ENCODE measurements around the gene SYK. TPM values are rescaled to one million over a fixed set of nuclear protein-coding genes. Genes with fewer than 3 reads are reported as not detected.

Gene SYK
- total and polyA plus RNA-seq, 2 donors (not counting 1 experiment from before 2014, with no cell fraction given): 60.3 to 242 TPM

DNA sequence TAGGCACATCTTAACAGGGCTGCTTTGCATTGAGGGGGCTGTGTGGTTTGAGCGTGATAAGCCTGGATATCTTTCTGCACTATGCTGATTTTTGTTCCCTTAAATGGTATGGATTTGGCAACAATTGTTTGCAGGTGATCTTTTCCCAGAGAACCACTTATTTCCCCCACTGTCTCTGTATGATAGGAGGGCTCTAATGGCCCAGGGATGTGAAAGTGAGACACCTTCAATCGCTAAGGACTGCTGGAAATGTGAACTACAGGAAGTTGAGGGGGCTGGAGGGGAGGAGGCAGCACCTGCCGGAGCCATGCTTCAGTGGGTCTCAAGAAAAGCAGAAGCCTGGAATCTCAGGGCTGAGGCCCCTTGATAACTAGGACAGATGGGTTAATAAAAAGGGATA is 29.4 kb downstream of the SYK start:
- Histone ChIP-seq H3K4me3 (ENCODE audit: control extremely low read depth in 1 of 5, extremely low read depth in 1 of 5, insufficient read depth in 1 of 5, low read depth in 2 of 5, low read length in 4 of 5) (peak overlapping the region; percentile 8 to 44 (median 37)), H2AFZ (ENCODE audit: insufficient read depth, low read depth, low read length, poor library complexity, severe bottlenecking) (no peak overlapping the region), H3K27me3 (replicated peaks in 1 of 4; ENCODE audit: control extremely low read depth in 1 of 4, control insufficient read depth in 3 of 4, insufficient read depth in 4 of 4, low read length in 3 of 4) (no peaks in the 10 kb centered on the region), H3K4me2 (replicated peaks; ENCODE audit: low read depth, low read length, poor library complexity, severe bottlenecking) (peak overlapping the region; percentile 90), H3K36me3 (replicated peaks in 1 of 2; ENCODE audit: control extremely low read depth in 1 of 2, control insufficient read depth in 1 of 2, extremely low read depth in 1 of 2, insufficient read depth in 2 of 2, low read length in 1 of 2) (peaks cover 4 to 41% of the 10 kb centered on the region in 2 experiments), H3K4me1 (ENCODE audit: control insufficient read depth in 2 of 2, insufficient read depth in 2 of 2, low read length in 2 of 2) (peaks cover 85 to 91% of the 10 kb centered on the region in 2 donors), H4K20me1 (ENCODE audit: control insufficient read depth, insufficient read depth, low read length, poor library complexity, severe bottlenecking) (peaks cover 47% of the 10 kb centered on the region), H3K79me2 (ENCODE audit: control insufficient read depth, insufficient read depth, low read length) (peaks cover 99% of the 10 kb centered on the region), H3K9me3 (ENCODE audit: control extremely low read depth in 1 of 3, control insufficient read depth in 2 of 3, insufficient read depth in 1 of 3, low read length in 2 of 3) (peaks cover 0 to 4% (median 3%) of the 10 kb centered on the region in 3 donors), H3K9ac (ENCODE audit: low read length) (peak overlapping the region; percentile 89), H3K27ac (ENCODE audit: low read length in 2 of 2) (peak overlapping the region; percentile 61 to 66)
- TF ChIP-seq, protein P1, sequence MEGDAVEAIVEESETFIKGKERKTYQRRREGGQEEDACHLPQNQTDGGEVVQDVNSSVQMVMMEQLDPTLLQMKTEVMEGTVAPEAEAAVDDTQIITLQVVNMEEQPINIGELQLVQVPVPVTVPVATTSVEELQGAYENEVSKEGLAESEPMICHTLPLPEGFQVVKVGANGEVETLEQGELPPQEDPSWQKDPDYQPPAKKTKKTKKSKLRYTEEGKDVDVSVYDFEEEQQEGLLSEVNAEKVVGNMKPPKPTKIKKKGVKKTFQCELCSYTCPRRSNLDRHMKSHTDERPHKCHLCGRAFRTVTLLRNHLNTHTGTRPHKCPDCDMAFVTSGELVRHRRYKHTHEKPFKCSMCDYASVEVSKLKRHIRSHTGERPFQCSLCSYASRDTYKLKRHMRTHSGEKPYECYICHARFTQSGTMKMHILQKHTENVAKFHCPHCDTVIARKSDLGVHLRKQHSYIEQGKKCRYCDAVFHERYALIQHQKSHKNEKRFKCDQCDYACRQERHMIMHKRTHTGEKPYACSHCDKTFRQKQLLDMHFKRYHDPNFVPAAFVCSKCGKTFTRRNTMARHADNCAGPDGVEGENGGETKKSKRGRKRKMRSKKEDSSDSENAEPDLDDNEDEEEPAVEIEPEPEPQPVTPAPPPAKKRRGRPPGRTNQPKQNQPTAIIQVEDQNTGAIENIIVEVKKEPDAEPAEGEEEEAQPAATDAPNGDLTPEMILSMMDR (IDR thresholded peaks at IDR 0.05): no peak
- TF ChIP-seq EZH2 (IDR thresholded peaks at IDR 0.05; ENCODE audit: borderline replicate concordance, insufficient read depth, low read depth, low read length, poor library complexity, severe bottlenecking): no peak
- intact Hi-C loops (cut with micrococcal nuclease): loop anchor here (1.0 to 5.0 kb wide), 2 partner anchors 30 to 41 kb away; partner anchors contain the start of gene SYK
- peak; percentile 59 for ATAC-seq (ENCODE audit: low read depth)
- DNase-seq: peak; percentile 85
- Mint-ChIP-seq H3K4me3 (peak overlapping the region; percentile 86), H3K9me3 (ENCODE audit: insufficient read depth) (no peaks in the 10 kb centered on the region), H3K27ac (peak overlapping the region; percentile 86), H3K27me3 (no peaks in the 10 kb centered on the region), H3K4me1 (peaks cover 95% of the 10 kb centered on the region)
- ChIA-PET CTCF (interaction anchor here (0.7 to 5.1 kb wide), 5 partner anchors 17 to 55 kb away, joined by 3 to 34 read pairs (median 7); no protein-coding TSS in a partner anchor), POLR2A (interaction anchor here (0.6 to 1.7 kb wide), 4 partner anchors 15 to 57 kb away, joined by 3 to 9 read pairs (median 4); partner anchors contain the start of gene SYK)
- WGBS (ENCODE audit: insufficient coverage): 0% methylated on average over 2 of the region's 3 CpGs

DNA sequence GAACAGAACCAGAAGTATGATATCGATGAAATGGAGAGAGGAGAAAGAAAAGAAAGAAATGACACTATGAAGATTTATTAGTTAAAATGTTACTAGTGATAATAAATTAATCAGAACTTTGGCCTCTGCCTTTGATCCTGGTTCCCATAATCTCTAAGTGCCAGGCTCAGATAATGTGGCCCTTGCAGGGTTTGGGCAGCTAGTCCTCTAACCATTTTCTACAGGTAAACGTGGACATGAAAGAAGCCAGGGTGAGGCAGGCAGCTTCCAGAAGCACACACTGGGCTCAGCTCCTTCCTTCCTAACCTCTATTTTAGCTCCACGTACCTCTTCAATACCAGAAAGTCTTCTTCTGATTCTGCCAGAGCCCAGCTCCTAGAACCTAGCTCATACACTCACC is 30.6 kb downstream of the SYK start:
- H3K4me1 ChIP-seq (ENCODE audit: control insufficient read depth in 2 of 2, insufficient read depth in 2 of 2, low read length in 2 of 2): peaks cover 82 to 89% of the 10 kb centered on the region in 2 donors
- no peak overlapping the region for H2AFZ ChIP-seq (ENCODE audit: insufficient read depth, low read depth, low read length, poor library complexity, severe bottlenecking)
- TF ChIP-seq, protein P1 (IDR thresholded peaks at IDR 0.05): no peak
- no peak for TF ChIP-seq EZH2 (IDR thresholded peaks at IDR 0.05; ENCODE audit: borderline replicate concordance, insufficient read depth, low read depth, low read length, poor library complexity, severe bottlenecking)
- ATAC-seq (ENCODE audit: low read depth) (no peak), DNase-seq (no peak)
- H3K36me3 ChIP-seq (replicated peaks in 1 of 2; ENCODE audit: control extremely low read depth in 1 of 2, control insufficient read depth in 1 of 2, extremely low read depth in 1 of 2, insufficient read depth in 2 of 2, low read length in 1 of 2): peaks cover 4 to 50% of the 10 kb centered on the region in 2 experiments
- CTCF ChIA-PET: interaction anchor here (1.1 to 5.1 kb wide), 5 partner anchors 32 to 77 kb away, joined by 4 to 34 read pairs (median 8); no protein-coding TSS in a partner anchor
- Mint-ChIP-seq H3K27me3 (no peaks in the 10 kb centered on the region), H3K4me1 (peaks cover 91% of the 10 kb centered on the region), H3K9me3 (ENCODE audit: insufficient read depth) (no peaks in the 10 kb centered on the region), H3K4me3 (peak overlapping the region; percentile 15), H3K27ac (peak overlapping the region; percentile 86)
- H3K27me3 ChIP-seq (replicated peaks in 1 of 4; ENCODE audit: control extremely low read depth in 1 of 4, control insufficient read depth in 3 of 4, insufficient read depth in 4 of 4, low read length in 3 of 4): no peaks in the 10 kb centered on the region
- H3K79me2 ChIP-seq (ENCODE audit: control insufficient read depth, insufficient read depth, low read length): peaks cover 98% of the 10 kb centered on the region
- POLR2A ChIA-PET: interaction anchor here (1.2 to 1.7 kb wide), 3 partner anchors 16 to 58 kb away, joined by 3 to 5 read pairs (median 5); no protein-coding TSS in a partner anchor
- no peak overlapping the region for H3K9ac ChIP-seq (ENCODE audit: low read length)
- peaks cover 52% of the 10 kb centered on the region for H4K20me1 ChIP-seq (ENCODE audit: control insufficient read depth, insufficient read depth, low read length, poor library complexity, severe bottlenecking)
- WGBS (ENCODE audit: insufficient coverage): 94% methylated on average over 2 of the region's 3 CpGs
- intact Hi-C loops (cut with micrococcal nuclease): loop anchor here (5.0 kb wide), 1 partner anchor 40 kb away; no protein-coding TSS in a partner anchor
- H3K27ac ChIP-seq (ENCODE audit: low read length in 2 of 2): peak overlapping the region in 1 of 2 donors; percentile 61
- peaks cover 0 to 4% (median 3%) of the 10 kb centered on the region in 3 donors for H3K9me3 ChIP-seq (ENCODE audit: control extremely low read depth in 1 of 3, control insufficient read depth in 2 of 3, insufficient read depth in 1 of 3, low read length in 2 of 3)
- H3K4me2 ChIP-seq (replicated peaks; ENCODE audit: low read depth, low read length, poor library complexity, severe bottlenecking): peak overlapping the region; percentile 90
- no peak overlapping the region for H3K4me3 ChIP-seq (ENCODE audit: control extremely low read depth in 1 of 5, extremely low read depth in 1 of 5, insufficient read depth in 1 of 5, low read depth in 2 of 5, low read length in 4 of 5)

Data from B cell (primary cell).